Keratinocyte (primary cell): Measurements from ENCODE around the gene KIZ. TPM values are rescaled to one million over a fixed set of nuclear protein-coding genes. Genes with fewer than 3 reads are reported as not detected.

Experiments used
- DNase-seq: peaks from one replicate; pipeline ENCODE4 v3.0.0-alpha.2; 2011; ENCODE audit warnings: low read depth, missing footprints, low spot score
- FAIRE-seq: peaks from 2 replicates; lab custom pipeline; 2011; peaks lifted over from hg19 to GRCh38; lab: Jason Lieb, UNC
- H2AFZ ChIP-seq: 2 replicates; pipeline ENCODE4 v1.6.0; 2012; ENCODE audit warnings: low read length, control low read depth, inconsistent platforms; ENCODE audit not compliant: control insufficient read depth
- H3K27ac ChIP-seq: 2 replicates; pipeline ENCODE4 v1.5.1; 2011; ENCODE audit warnings: low read length; ENCODE audit not compliant: control insufficient read depth, insufficient read depth
- H3K27me3 ChIP-seq: 3 replicates; pipeline ENCODE4 v1.6.0; 2011; ENCODE audit warnings: low read length; ENCODE audit not compliant: control insufficient read depth, insufficient read depth; ENCODE audit errors: extremely low read depth
- H3K36me3 ChIP-seq, 2 experiments: 2 replicates in 1 of 2; 3 replicates in 1 of 2; pipeline ENCODE4 v1.5.1; 2011; ENCODE audit warnings: low read length in 2 of 2, mild to moderate bottlenecking in 1 of 2; ENCODE audit not compliant: control insufficient read depth in 2 of 2, insufficient read depth in 2 of 2; ENCODE audit errors: extremely low read depth in 1 of 2
- H3K4me1 ChIP-seq: 3 replicates; pipeline ENCODE4 v1.5.1; 2011; ENCODE audit warnings: low read length; ENCODE audit not compliant: control insufficient read depth, insufficient read depth; ENCODE audit errors: extremely low read depth
- H3K4me2 ChIP-seq: 3 replicates; pipeline ENCODE4 v1.6.0; 2011; ENCODE audit warnings: low read depth, low read length; ENCODE audit not compliant: control insufficient read depth, insufficient read depth; ENCODE audit errors: extremely low read depth
- H3K4me3 ChIP-seq, 3 experiments: fragments of 200-600 bp in 1 of 3; sonication (generic) in 1 of 3; 2 replicates in 2 of 3; 3 replicates in 1 of 3; pipeline ENCODE4 v1.5.1; 2011 to 2016; ENCODE audit warnings: low read length in 3 of 3, mild to moderate bottlenecking in 3 of 3, control low read depth in 2 of 3, inconsistent platforms in 1 of 3, low read depth in 1 of 3, mixed read lengths in 1 of 3, mixed run types in 1 of 3, moderate library complexity in 1 of 3; ENCODE audit not compliant: control insufficient read depth in 2 of 3, insufficient read depth in 2 of 3; ENCODE audit errors: extremely low read depth in 1 of 3
- H3K79me2 ChIP-seq: 2 replicates; pipeline ENCODE4 v1.6.0; 2012; ENCODE audit warnings: low read length; ENCODE audit not compliant: control insufficient read depth, insufficient read depth
- H3K9ac ChIP-seq: 3 replicates; pipeline ENCODE4 v1.6.0; 2011; ENCODE audit warnings: low read length; ENCODE audit not compliant: control insufficient read depth, insufficient read depth; ENCODE audit errors: extremely low read depth
- H3K9me1 ChIP-seq: 3 replicates; pipeline ENCODE4 v1.6.0; 2011; ENCODE audit warnings: low read length; ENCODE audit not compliant: control insufficient read depth, insufficient read depth; ENCODE audit errors: extremely low read depth
- H3K9me3 ChIP-seq: 2 replicates; pipeline ENCODE4 v1.5.1; 2012; ENCODE audit warnings: low read depth, low read length; ENCODE audit not compliant: control insufficient read depth
- H4K20me1 ChIP-seq: 3 replicates; pipeline ENCODE4 v1.6.0; 2011; ENCODE audit warnings: low read length; ENCODE audit not compliant: control insufficient read depth, insufficient read depth; ENCODE audit errors: extremely low read depth
- CTCF ChIP-seq, 3 experiments: IDR thresholded peaks in 1 of 3; conservative IDR thresholded peaks in 1 of 3; optimal IDR thresholded peaks in 1 of 3; 2 replicates in 2 of 3; 3 replicates in 1 of 3; pipeline versions ENCODE3 to v1.5.1; 2011; ENCODE audit warnings: low read length in 3 of 3, mild to moderate bottlenecking in 3 of 3, moderate library complexity in 2 of 3, control low read depth in 1 of 3, inconsistent platforms in 1 of 3; ENCODE audit not compliant: insufficient read depth in 2 of 3; ENCODE audit errors: extremely low read depth in 1 of 3
- EZH2 ChIP-seq: IDR thresholded peaks from one replicate; pipeline ENCODE4 v1.6.1; 2012; ENCODE audit warnings: inconsistent platforms, mild to moderate bottlenecking, low read length, moderate library complexity
- dilution Hi-C: fragments of 300-500 bp; cut with MboI; formaldehyde crosslinking; loops from one replicate; pipeline ENCODE4 v1.7.0; 2020; ENCODE audit warnings: low sequenced_read_pairs; ENCODE audit not compliant: extremely low pct_ligation_motif_present
- polyA plus RNA-seq, 5 experiments: library from polyadenylated mRNA; depleted of rRNA in 3 of 5; stranded (reverse) in 3 of 5; stranded (forward) in 1 of 5; unstranded in 1 of 5; fragments of >200 nt; gene quantifications; 1 replicate in 1 of 5; 2 replicates in 3 of 5; 3 replicates in 1 of 5; pipeline versions ENCODE4 v1.2.1 to v1.2.3, GENCODE V29; 2011 to 2012; ENCODE audit warnings: missing spikeins in 2 of 5, low read depth in 1 of 5, low replicate concordance in 1 of 5

Gene KIZ
- polyA plus RNA-seq, 1 donor (not counting 4 experiments of a cell fraction or from before 2014, with no cell fraction given): 21.3 TPM

- dilution Hi-C loops: no loop called here
- Histone ChIP-seq H3K27ac (no peak overlapping the region), H3K9me3 (no peaks in the 10 kb centered on the region), H3K4me3 (peak overlapping the region in 1 of 3 experiments; percentile 49), H4K20me1 (no peaks in the 10 kb centered on the region), H2AFZ (peak overlapping the region; percentile 5), H3K36me3 (no peaks in the 10 kb centered on the region), H3K9me1 (no peaks in the 10 kb centered on the region), H3K9ac (no peak overlapping the region), H3K27me3 (peaks cover 95% of the 10 kb centered on the region), H3K4me1 (peaks cover 11% of the 10 kb centered on the region), H3K4me2 (peak overlapping the region; percentile 64), H3K79me2 (no peaks in the 10 kb centered on the region)
- FAIRE-seq: no peak
- TF ChIP-seq CTCF (optimal IDR thresholded peaks at IDR 0.05 in 1 of 3, IDR thresholded peaks at IDR 0.05 in 1 of 3, conservative IDR thresholded peaks at IDR 0.05 in 1 of 3; ENCODE audit: extremely low read depth in 1 of 3, insufficient read depth in 2 of 3, low read length in 3 of 3): no peak
- TF ChIP-seq EZH2: peak; percentile 7
- DNase-seq: no peak
These were observed 23.1 kb upstream of the KIZ start for GRCh38 chr20:21102603-21103311.

GRCh38 chr20:21103582-21104465, 22.1 kb upstream of the KIZ start:
- Histone ChIP-seq H3K4me1 (peaks cover 11% of the 10 kb centered on the region), H3K9ac (no peak overlapping the region), H3K27ac (no peak overlapping the region), H3K79me2 (no peaks in the 10 kb centered on the region), H3K4me2 (no peak overlapping the region), H3K4me3 (no peak overlapping the region), H3K9me1 (no peaks in the 10 kb centered on the region), H3K36me3 (no peaks in the 10 kb centered on the region), H3K9me3 (no peaks in the 10 kb centered on the region), H4K20me1 (no peaks in the 10 kb centered on the region), H2AFZ (no peak overlapping the region), H3K27me3 (peaks cover 94% of the 10 kb centered on the region)
- DNase-seq: no peak
- peak; percentile 58 for TF ChIP-seq EZH2
- no peak for TF ChIP-seq CTCF (optimal IDR thresholded peaks at IDR 0.05 in 1 of 3, IDR thresholded peaks at IDR 0.05 in 1 of 3, conservative IDR thresholded peaks at IDR 0.05 in 1 of 3; ENCODE audit: extremely low read depth in 1 of 3, insufficient read depth in 2 of 3, low read length in 3 of 3)
- FAIRE-seq: no peak
- dilution Hi-C loops: no loop called here
